ENCODE results near the gene C2CD5. TPM values are rescaled to one million over a fixed set of nuclear protein-coding genes. Genes with fewer than 3 reads are reported as not detected.

Gene C2CD5
- total and polyA plus RNA-seq, 2 donors from 2014 or later, result 19.4 to 48.4 TPM

- peaks cover 0 to 4% (median 0%) of the 10 kb centered on the region in 3 donors for H3K9me3 ChIP-seq (ENCODE audit: control insufficient read depth in 2 of 3, insufficient read depth in 1 of 3, low read length in 3 of 3)
- FAIRE-seq (no peak), DNase-seq (no peak)
- H3K4me3 ChIP-seq (ENCODE audit: low read length in 3 of 3), result no peak overlapping the region
- peaks cover 0 to 19% (median 0%) of the 10 kb centered on the region in 3 donors for H3K36me3 ChIP-seq (ENCODE audit: control insufficient read depth in 2 of 3, insufficient read depth in 3 of 3, low read length in 3 of 3)
- H3K9ac ChIP-seq (ENCODE audit: low read length in 3 of 3), result no peak overlapping the region
- H3K27me3 ChIP-seq (ENCODE audit: control insufficient read depth, insufficient read depth, low read length), result no peaks in the 10 kb centered on the region
- no peak overlapping the region for H3K27ac ChIP-seq (ENCODE audit: low read depth in 2 of 2, low read length in 2 of 2)
- peaks cover 0 to 9% (median 0%) of the 10 kb centered on the region in 3 donors for H3K4me1 ChIP-seq (ENCODE audit: control insufficient read depth in 2 of 3, insufficient read depth in 2 of 3, low read depth in 1 of 3, low read length in 3 of 3)
- intact Hi-C loops (cut with DNase I), result no loop called here
- TF ChIP-seq CTCF (IDR thresholded peaks at IDR 0.05; ENCODE audit: borderline replicate concordance, extremely low read depth, insufficient read depth), result no peak
These were observed 8.9 kb downstream of the C2CD5 start for GRCh38 chr12:22535478-22535877.

GRCh38 chr12:22535038-22535437, 9.3 kb downstream of the C2CD5 start:
- Histone ChIP-seq H3K4me1 (ENCODE audit: control insufficient read depth in 2 of 3, insufficient read depth in 2 of 3, low read depth in 1 of 3, low read length in 3 of 3) (peaks cover 0 to 9% (median 0%) of the 10 kb centered on the region in 3 donors), H3K9me3 (ENCODE audit: control insufficient read depth in 2 of 3, insufficient read depth in 1 of 3, low read length in 3 of 3) (peaks cover 0 to 4% (median 0%) of the 10 kb centered on the region in 3 donors), H3K4me3 (ENCODE audit: low read length in 3 of 3) (no peak overlapping the region), H3K27ac (ENCODE audit: low read depth in 2 of 2, low read length in 2 of 2) (no peak overlapping the region), H3K36me3 (ENCODE audit: control insufficient read depth in 2 of 3, insufficient read depth in 3 of 3, low read length in 3 of 3) (peaks cover 0 to 19% (median 0%) of the 10 kb centered on the region in 3 donors), H3K9ac (ENCODE audit: low read length in 3 of 3) (no peak overlapping the region), H3K27me3 (ENCODE audit: control insufficient read depth, insufficient read depth, low read length) (no peaks in the 10 kb centered on the region)
- FAIRE-seq (peak; percentile 76), DNase-seq (no peak)
- intact Hi-C loops (cut with DNase I), result no loop called here
- no peak for TF ChIP-seq CTCF (IDR thresholded peaks at IDR 0.05; ENCODE audit: borderline replicate concordance, extremely low read depth, insufficient read depth)

- Histone ChIP-seq H3K9me3 (ENCODE audit: control insufficient read depth in 2 of 3, insufficient read depth in 1 of 3, low read length in 3 of 3) (peaks cover 0 to 4% (median 0%) of the 10 kb centered on the region in 3 donors), H3K36me3 (ENCODE audit: control insufficient read depth in 2 of 3, insufficient read depth in 3 of 3, low read length in 3 of 3) (peaks cover 0 to 19% (median 0%) of the 10 kb centered on the region in 3 donors), H3K4me3 (ENCODE audit: low read length in 3 of 3) (no peak overlapping the region), H3K27ac (ENCODE audit: low read depth in 2 of 2, low read length in 2 of 2) (no peak overlapping the region), H3K4me1 (ENCODE audit: control insufficient read depth in 2 of 3, insufficient read depth in 2 of 3, low read depth in 1 of 3, low read length in 3 of 3) (no peaks in the 10 kb centered on the region), H3K27me3 (ENCODE audit: control insufficient read depth, insufficient read depth, low read length) (no peaks in the 10 kb centered on the region), H3K9ac (ENCODE audit: low read length in 3 of 3) (no peak overlapping the region)
- intact Hi-C loops (cut with DNase I), result no loop called here
- no peak for TF ChIP-seq CTCF (IDR thresholded peaks at IDR 0.05; ENCODE audit: borderline replicate concordance, extremely low read depth, insufficient read depth)
- DNase-seq (no peak), FAIRE-seq (no peak)
These were observed 11.2 kb downstream of the C2CD5 start for GRCh38 chr12:22533155-22533554.

GRCh38 chr12:22532317-22532716, 12.0 kb downstream of the C2CD5 start:
- no peak for TF ChIP-seq CTCF (IDR thresholded peaks at IDR 0.05; ENCODE audit: borderline replicate concordance, extremely low read depth, insufficient read depth)
- Histone ChIP-seq H3K4me3 (ENCODE audit: low read length in 3 of 3) (no peak overlapping the region), H3K27me3 (ENCODE audit: control insufficient read depth, insufficient read depth, low read length) (no peaks in the 10 kb centered on the region), H3K9ac (ENCODE audit: low read length in 3 of 3) (no peak overlapping the region), H3K4me1 (ENCODE audit: control insufficient read depth in 2 of 3, insufficient read depth in 2 of 3, low read depth in 1 of 3, low read length in 3 of 3) (no peaks in the 10 kb centered on the region), H3K27ac (ENCODE audit: low read depth in 2 of 2, low read length in 2 of 2) (no peak overlapping the region), H3K9me3 (ENCODE audit: control insufficient read depth in 2 of 3, insufficient read depth in 1 of 3, low read length in 3 of 3) (peaks cover 0 to 4% (median 0%) of the 10 kb centered on the region in 3 donors), H3K36me3 (ENCODE audit: control insufficient read depth in 2 of 3, insufficient read depth in 3 of 3, low read length in 3 of 3) (peaks cover 0 to 19% (median 0%) of the 10 kb centered on the region in 3 donors)
- FAIRE-seq (no peak), DNase-seq (no peak)
- intact Hi-C loops (cut with DNase I), result no loop called here

Data from kidney (tissue), 14 donors.